GM21515 (cell line): ENCODE results near the gene NDUFA12.

Experiments
- ATAC-seq: cut with Tn5 transposase; IDR thresholded peaks from one replicate; pipeline ENCODE4 v1.9.1; 2021; ENCODE audit not compliant: unreplicated experiment

The NDUFA12 gene

GRCh38 chr12:94942663-94943062 lies 60.8 kb downstream of the NDUFA12 start:
- ATAC-seq = no peak

- no peak for ATAC-seq
Measured at GRCh38 chr12:94941440-94941862, 62.0 kb downstream of the NDUFA12 start.

- no peak for ATAC-seq
Measured at GRCh38 chr12:94940771-94941170, 62.7 kb downstream of the NDUFA12 start.

GRCh38 chr12:94938583-94938982 lies 64.9 kb downstream of the NDUFA12 start:
- no peak for ATAC-seq

- no peak for ATAC-seq
Measured at GRCh38 chr12:94930772-94931171, 72.7 kb downstream of the NDUFA12 start.

GRCh38 chr12:94930216-94930654 lies 73.3 kb downstream of the NDUFA12 start:
- no peak for ATAC-seq

GRCh38 chr12:94929780-94930179 lies 73.7 kb downstream of the NDUFA12 start:
- no peak for ATAC-seq

- ATAC-seq = no peak
Measured at GRCh38 chr12:94925729-94926128, 77.8 kb downstream of the NDUFA12 start.

- no peak for ATAC-seq
Measured at GRCh38 chr12:94925206-94925605, 78.3 kb downstream of the NDUFA12 start.

GRCh38 chr12:94922561-94922960 lies 80.9 kb downstream of the NDUFA12 start:
- ATAC-seq = no peak
